ENCODE results near the gene SFRP4.

GRCh38 chr7:37912756-37913155 is 3.9 kb downstream of the SFRP4 start:
- TF ChIP-seq CTCF (IDR thresholded peaks at IDR 0.05; ENCODE audit: control extremely low read depth in 1 of 3, insufficient read depth in 1 of 3, low read depth in 1 of 3, low read length in 3 of 3) (no peak), ATF3 (IDR thresholded peaks at IDR 0.05; ENCODE audit: insufficient read depth, low read depth, low read length) (no peak)
- TF ChIP-seq, protein P1, sequence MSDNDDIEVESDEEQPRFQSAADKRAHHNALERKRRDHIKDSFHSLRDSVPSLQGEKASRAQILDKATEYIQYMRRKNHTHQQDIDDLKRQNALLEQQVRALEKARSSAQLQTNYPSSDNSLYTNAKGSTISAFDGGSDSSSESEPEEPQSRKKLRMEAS (IDR thresholded peaks at IDR 0.05) = no peak

Data from H1 (cell line).